ENCODE measurements around the gene FNDC3B.

The FNDC3B gene

GRCh38 chr3:172222478-172223071, 183.2 kb downstream of the FNDC3B start:
- Mint-ChIP-seq H3K27me3 (no peaks in the 10 kb centered on the region), H3K27ac (no peak overlapping the region), H3K4me1 (peaks cover 31% of the 10 kb centered on the region), H3K36me3 (peaks cover 2% of the 10 kb centered on the region), H3K4me3 (no peak overlapping the region), H3K9me3 (no peaks in the 10 kb centered on the region)

DNA sequence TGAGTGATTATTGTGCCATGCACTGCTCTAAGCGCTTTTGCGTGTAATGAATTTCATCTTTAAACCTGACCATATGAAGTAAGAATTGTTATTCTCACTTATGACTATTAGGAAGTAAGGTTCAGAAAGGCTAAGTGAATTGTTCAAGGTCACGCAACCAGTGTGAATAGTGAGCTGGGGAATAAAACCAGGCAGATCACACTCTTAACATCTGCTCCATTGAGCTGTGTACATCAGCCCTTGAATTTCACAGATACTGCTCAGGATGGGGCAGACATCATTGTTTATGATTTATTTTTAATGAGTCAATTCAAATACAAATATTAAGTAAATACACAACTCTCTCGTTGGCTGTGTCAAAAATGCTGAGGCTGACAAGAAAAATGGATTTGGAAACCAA, 184.5 kb downstream of the FNDC3B start:
- peaks cover 22% of the 10 kb centered on the region for H3K4me1 Mint-ChIP-seq
- H3K9me3 Mint-ChIP-seq: no peaks in the 10 kb centered on the region
- no peak overlapping the region for H3K4me3 Mint-ChIP-seq
- H3K27me3 Mint-ChIP-seq: no peaks in the 10 kb centered on the region
- H3K27ac Mint-ChIP-seq: no peak overlapping the region
- H3K36me3 Mint-ChIP-seq: peaks cover 9% of the 10 kb centered on the region

GRCh38 chr3:172224560-172225214, 185.3 kb downstream of the FNDC3B start:
- Mint-ChIP-seq H3K9me3 (no peaks in the 10 kb centered on the region), H3K27ac (no peak overlapping the region), H3K4me3 (no peak overlapping the region), H3K36me3 (peaks cover 9% of the 10 kb centered on the region), H3K27me3 (no peaks in the 10 kb centered on the region), H3K4me1 (peaks cover 20% of the 10 kb centered on the region)

DNA sequence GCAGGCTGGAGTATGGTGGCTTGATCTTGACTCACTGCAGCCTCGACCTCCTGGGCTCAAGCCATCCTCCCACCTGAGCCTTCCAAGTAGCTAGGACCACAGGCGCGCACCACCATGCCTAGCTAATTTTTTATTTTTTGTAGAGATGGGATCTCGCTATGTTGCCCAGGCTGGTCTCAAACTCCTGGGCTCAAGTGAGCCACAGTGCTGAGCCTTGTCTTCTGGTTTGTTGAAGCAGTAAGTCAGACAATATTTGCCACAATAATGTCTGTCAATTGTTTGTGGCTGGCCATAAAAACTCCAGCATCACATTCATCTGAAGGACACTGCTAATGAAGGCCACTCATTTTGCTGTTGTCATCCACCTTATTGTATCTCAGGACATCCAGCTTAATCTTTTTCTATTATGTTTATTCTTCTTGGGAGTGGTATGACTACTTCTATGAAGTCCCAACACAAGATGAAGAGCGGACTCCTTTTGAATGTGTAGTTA, 185.9 kb downstream of the FNDC3B start:
- Mint-ChIP-seq H3K9me3 (no peaks in the 10 kb centered on the region), H3K36me3 (peaks cover 12% of the 10 kb centered on the region), H3K27me3 (no peaks in the 10 kb centered on the region), H3K4me1 (peaks cover 17% of the 10 kb centered on the region), H3K27ac (no peak overlapping the region), H3K4me3 (no peak overlapping the region)

DNA sequence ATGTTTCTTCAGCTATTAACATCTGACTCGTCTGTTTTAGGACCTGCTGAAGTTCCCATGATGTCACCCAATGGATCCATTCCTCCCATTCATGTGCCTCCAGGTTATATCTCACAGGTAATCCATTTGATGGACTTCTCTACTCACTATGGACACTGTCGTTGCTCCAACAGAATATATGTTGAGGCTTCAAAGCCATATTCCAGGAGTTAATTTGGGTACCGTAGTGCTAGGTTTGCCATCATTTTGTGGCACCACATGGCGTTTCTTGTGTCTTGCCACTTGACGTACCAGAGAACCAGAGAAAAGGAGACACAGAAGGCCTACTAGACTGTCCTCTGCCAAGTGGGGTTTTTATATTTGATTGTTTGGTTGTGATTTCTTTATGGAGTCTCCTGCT, 187.5 kb downstream of the FNDC3B start:
- no peak overlapping the region for H3K4me3 Mint-ChIP-seq
- no peak overlapping the region for H3K27ac Mint-ChIP-seq
- H3K9me3 Mint-ChIP-seq: no peaks in the 10 kb centered on the region
- peaks cover 18% of the 10 kb centered on the region for H3K36me3 Mint-ChIP-seq
- H3K27me3 Mint-ChIP-seq: no peaks in the 10 kb centered on the region
- peaks cover 11% of the 10 kb centered on the region for H3K4me1 Mint-ChIP-seq

- Mint-ChIP-seq H3K36me3 (peaks cover 18% of the 10 kb centered on the region), H3K27me3 (no peaks in the 10 kb centered on the region), H3K27ac (no peak overlapping the region), H3K9me3 (no peaks in the 10 kb centered on the region), H3K4me1 (peaks cover 11% of the 10 kb centered on the region), H3K4me3 (no peak overlapping the region)
These were observed 188.1 kb downstream of the FNDC3B start for GRCh38 chr3:172227340-172228035.

- H3K9me3 Mint-ChIP-seq: no peaks in the 10 kb centered on the region
- H3K36me3 Mint-ChIP-seq: peaks cover 18% of the 10 kb centered on the region
- H3K4me3 Mint-ChIP-seq: no peak overlapping the region
- H3K27ac Mint-ChIP-seq: no peak overlapping the region
- H3K4me1 Mint-ChIP-seq: peaks cover 8% of the 10 kb centered on the region
- H3K27me3 Mint-ChIP-seq: no peaks in the 10 kb centered on the region
These were observed 188.6 kb downstream of the FNDC3B start for GRCh38 chr3:172228036-172228415.

- Mint-ChIP-seq H3K27ac (no peak overlapping the region), H3K36me3 (peaks cover 16% of the 10 kb centered on the region), H3K4me1 (peaks cover 7% of the 10 kb centered on the region), H3K9me3 (no peaks in the 10 kb centered on the region), H3K27me3 (no peaks in the 10 kb centered on the region), H3K4me3 (no peak overlapping the region)
These were observed 190.1 kb downstream of the FNDC3B start for GRCh38 chr3:172229462-172229861.

DNA sequence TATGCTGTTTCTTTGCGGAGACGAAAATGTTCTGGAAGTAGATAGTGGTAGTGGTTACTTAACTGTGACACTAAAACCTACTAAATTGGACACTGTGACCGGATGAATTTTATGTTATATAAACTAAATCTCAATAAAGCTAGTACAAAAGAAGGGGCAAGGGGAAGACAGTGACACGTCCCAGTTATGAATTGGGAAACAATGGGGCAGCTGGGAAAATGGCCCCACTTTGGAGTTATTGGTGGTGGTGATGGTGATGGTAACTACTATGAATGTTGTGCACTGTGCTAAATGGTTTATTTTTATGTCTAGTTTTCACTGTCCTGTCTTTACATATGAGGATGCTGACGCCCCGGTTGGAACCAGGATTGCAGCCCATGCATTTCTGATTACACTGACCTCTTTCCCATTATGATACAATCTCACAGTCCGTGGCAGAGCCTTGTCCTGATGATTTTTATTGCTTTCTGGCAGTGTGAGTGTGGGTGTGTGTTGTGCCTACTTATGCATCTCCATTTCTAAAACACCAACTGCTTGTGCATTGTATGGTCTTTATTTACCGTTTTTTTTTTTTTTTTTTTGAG, 192.0 kb downstream of the FNDC3B start:
- Mint-ChIP-seq H3K27ac (no peak overlapping the region), H3K4me3 (no peak overlapping the region), H3K27me3 (no peaks in the 10 kb centered on the region), H3K36me3 (peaks cover 15% of the 10 kb centered on the region), H3K9me3 (no peaks in the 10 kb centered on the region), H3K4me1 (peaks cover 5% of the 10 kb centered on the region)

DNA sequence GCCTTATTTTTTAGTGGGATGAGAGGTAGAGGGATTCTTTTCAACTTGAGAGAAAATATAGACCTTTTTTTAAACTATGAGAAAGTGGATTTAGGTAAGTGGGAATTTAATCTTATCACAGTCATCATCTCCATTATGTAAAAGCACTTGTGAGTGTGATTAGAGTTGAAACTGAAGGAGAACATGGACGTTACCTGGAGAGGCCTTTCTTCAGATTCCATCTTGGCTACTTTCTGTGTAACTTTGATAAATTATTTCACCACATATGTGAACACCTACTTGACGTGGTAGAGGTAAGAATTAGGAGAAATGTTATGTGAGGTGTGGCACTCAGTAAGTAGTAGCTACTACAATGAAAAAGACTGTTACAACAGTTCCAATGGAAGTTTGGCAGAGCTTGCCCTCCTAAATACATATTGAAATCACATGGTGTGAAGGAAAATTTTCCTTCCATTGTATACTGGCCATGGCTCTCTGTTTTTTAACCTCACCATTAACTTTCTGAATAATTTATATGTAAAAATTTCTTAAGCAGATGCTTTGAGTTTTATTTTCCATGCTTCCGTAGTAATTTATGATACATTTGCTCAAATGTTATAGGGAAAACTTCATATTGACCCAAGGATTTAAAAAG, 193.3 kb downstream of the FNDC3B start:
- Mint-ChIP-seq H3K27me3 (no peaks in the 10 kb centered on the region), H3K4me3 (no peak overlapping the region), H3K36me3 (peaks cover 15% of the 10 kb centered on the region), H3K4me1 (peaks cover 5% of the 10 kb centered on the region), H3K27ac (no peak overlapping the region), H3K9me3 (no peaks in the 10 kb centered on the region)

DNA sequence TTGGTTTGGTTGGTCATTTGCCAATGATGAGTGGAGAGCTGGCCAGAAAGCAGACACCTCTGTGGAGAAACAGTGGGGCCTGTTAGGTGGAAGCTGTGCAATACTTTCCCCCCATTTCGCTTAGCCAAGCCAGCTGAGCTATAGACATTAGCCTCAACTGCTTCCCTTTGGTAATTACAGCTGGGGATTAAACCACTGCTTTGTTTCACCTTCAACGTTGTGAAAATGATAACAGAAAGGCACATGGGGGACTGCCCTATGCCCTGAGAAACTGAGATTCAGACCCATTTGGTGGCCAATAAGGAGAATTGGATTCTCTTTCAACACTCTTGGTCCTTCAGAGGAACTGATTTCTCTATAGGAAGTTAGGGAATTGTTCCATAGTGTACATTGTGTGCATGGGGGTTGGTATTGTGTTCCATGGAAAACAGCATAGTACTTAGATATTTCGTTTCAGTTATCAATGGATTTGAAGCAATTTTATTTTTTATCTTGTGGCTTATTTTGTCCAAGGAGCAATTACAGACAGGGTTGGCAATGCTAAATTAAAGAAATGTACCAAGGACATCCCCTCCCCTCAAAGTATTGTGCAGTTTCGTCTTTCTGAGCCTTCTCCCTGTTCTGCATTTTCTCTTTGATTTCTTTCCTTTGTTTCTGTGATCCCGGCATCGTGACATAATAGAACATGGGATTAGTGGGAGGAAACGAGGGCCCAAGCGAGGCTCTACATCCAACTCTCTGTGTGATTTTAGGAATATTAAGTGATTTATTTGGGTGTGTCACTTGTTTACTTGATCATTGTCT, 194.3 kb downstream of the FNDC3B start:
- H3K27me3 Mint-ChIP-seq: no peaks in the 10 kb centered on the region
- no peaks in the 10 kb centered on the region for H3K9me3 Mint-ChIP-seq
- H3K4me3 Mint-ChIP-seq: no peak overlapping the region
- no peak overlapping the region for H3K27ac Mint-ChIP-seq
- peaks cover 11% of the 10 kb centered on the region for H3K4me1 Mint-ChIP-seq
- peaks cover 13% of the 10 kb centered on the region for H3K36me3 Mint-ChIP-seq

DNA sequence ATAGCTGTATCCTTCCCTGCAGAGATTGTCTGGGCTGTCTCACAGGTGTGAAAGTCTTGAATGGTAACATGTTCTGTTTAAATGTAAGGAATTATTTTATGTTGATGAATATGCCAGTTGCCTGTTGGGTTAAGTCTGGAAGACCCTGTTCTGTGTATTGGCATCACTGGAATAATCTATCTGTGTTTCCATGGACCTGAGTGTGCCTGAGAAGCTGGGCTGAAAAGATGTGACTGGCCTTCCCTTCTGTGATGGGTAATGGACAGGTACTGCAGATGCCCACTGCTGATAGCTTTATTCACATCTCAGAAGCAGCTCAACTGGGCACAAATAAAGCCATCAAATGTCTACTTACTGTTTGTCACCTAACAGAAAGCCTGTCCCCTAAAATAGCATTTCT, 196.3 kb downstream of the FNDC3B start:
- peaks cover 14% of the 10 kb centered on the region for H3K36me3 Mint-ChIP-seq
- H3K27me3 Mint-ChIP-seq: no peaks in the 10 kb centered on the region
- H3K9me3 Mint-ChIP-seq: peaks cover 1% of the 10 kb centered on the region
- no peak overlapping the region for H3K4me3 Mint-ChIP-seq
- peaks cover 17% of the 10 kb centered on the region for H3K4me1 Mint-ChIP-seq
- H3K27ac Mint-ChIP-seq: no peak overlapping the region

DNA sequence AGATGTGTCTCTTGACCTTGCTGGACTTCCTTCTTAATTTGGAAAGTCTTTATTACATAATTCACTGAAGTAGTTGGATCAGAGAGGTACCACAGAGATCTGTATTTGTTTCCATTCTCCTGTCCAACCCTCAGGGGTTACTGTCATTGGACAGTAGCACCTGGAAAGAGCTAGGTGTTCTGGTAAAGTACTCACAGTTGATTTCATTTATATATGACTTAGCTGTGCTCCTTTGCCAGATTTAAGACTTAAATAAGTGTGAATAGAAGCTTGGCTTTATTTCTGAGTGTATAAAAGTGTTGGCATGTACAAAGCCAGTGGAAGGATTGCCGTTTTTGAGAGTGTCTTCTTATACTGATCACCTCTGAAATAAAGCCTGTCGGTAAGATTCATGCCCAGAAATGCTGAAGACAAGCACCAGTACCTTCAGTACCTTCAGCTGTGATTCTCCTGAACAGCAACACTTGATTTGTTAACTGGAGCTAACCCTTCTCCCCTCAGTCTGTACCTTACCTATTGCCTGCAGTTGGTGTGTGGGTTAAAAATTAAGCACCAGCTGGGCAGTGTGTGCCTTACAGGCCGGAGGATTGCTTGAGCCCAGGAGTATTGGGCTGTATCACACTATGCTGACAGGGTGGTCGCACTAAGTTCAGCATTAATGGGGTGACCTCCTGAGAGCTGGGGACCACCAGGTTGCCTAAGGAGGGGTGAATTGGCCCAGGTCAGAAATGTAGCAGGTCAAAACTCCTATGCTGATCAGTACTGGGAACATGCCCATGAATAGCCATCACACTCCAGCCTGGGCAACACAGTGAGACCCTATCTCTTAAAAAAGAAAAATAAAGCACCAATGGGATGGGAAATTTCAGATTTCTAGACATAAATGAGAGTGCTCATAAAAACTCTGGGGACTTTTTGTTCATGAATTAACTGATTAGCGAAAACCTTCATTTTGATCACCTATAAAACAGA, 197.7 kb downstream of the FNDC3B start:
- H3K4me3 Mint-ChIP-seq: no peak overlapping the region
- H3K9me3 Mint-ChIP-seq: peaks cover 12% of the 10 kb centered on the region
- no peaks in the 10 kb centered on the region for H3K27me3 Mint-ChIP-seq
- H3K27ac Mint-ChIP-seq: no peak overlapping the region
- H3K4me1 Mint-ChIP-seq: peaks cover 17% of the 10 kb centered on the region
- peaks cover 20% of the 10 kb centered on the region for H3K36me3 Mint-ChIP-seq

- no peak overlapping the region for H3K27ac Mint-ChIP-seq
These were observed 198.8 kb downstream of the FNDC3B start for GRCh38 chr3:172238188-172238587.

More at GRCh38 chr3:172238188-172238587, 198.8 kb downstream of the FNDC3B start:
- Mint-ChIP-seq H3K36me3 (peaks cover 25% of the 10 kb centered on the region), H3K4me1 (peaks cover 22% of the 10 kb centered on the region), H3K9me3 (peaks cover 12% of the 10 kb centered on the region), H3K4me3 (no peak overlapping the region), H3K27me3 (no peaks in the 10 kb centered on the region)
